SK-N-SH (cell line): Measurements from ENCODE around the gene SHCBP1.

ENCODE experiments used
- CHD2 ChIP-seq: fragments of 150-350 bp; IDR thresholded peaks from 2 replicates; pipeline ENCODE4 v1.6.1; 2018; ENCODE audit warnings: low read length; ENCODE audit not compliant: partially characterized antibody
- EP300 ChIP-seq, 2 experiments: IDR thresholded peaks; 2 replicates each; pipeline versions ENCODE4 v1.4.0 to v1.6.1; 2012; ENCODE audit warnings: borderline replicate concordance in 1 of 2, low read depth in 1 of 2, low read length in 1 of 2
- RAD21 ChIP-seq: IDR thresholded peaks from 2 replicates; pipeline ENCODE4 v1.6.1; 2012; ENCODE audit warnings: mild to moderate bottlenecking, low read length
- TF ChIP-seq, protein P1 (sequence below): fragments of 200-600 bp; sonication (generic); IDR thresholded peaks from 2 replicates; pipeline ENCODE4 v1.6.1; 2017; ENCODE audit warnings: antibody characterized with exemption, mild to moderate bottlenecking, moderate library complexity

- TF ChIP-seq, protein P1, sequence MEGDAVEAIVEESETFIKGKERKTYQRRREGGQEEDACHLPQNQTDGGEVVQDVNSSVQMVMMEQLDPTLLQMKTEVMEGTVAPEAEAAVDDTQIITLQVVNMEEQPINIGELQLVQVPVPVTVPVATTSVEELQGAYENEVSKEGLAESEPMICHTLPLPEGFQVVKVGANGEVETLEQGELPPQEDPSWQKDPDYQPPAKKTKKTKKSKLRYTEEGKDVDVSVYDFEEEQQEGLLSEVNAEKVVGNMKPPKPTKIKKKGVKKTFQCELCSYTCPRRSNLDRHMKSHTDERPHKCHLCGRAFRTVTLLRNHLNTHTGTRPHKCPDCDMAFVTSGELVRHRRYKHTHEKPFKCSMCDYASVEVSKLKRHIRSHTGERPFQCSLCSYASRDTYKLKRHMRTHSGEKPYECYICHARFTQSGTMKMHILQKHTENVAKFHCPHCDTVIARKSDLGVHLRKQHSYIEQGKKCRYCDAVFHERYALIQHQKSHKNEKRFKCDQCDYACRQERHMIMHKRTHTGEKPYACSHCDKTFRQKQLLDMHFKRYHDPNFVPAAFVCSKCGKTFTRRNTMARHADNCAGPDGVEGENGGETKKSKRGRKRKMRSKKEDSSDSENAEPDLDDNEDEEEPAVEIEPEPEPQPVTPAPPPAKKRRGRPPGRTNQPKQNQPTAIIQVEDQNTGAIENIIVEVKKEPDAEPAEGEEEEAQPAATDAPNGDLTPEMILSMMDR, result no peak
- TF ChIP-seq CHD2 (no peak), RAD21 (no peak), EP300 (IDR thresholded peaks at IDR 0.05; ENCODE audit: borderline replicate concordance in 1 of 2, low read depth in 1 of 2, low read length in 1 of 2) (no peak)
These were observed 743 bp downstream of the SHCBP1 start for GRCh38 chr16:46620266-46621005.
